GM11168 (cell line): ENCODE measurements around the gene ADAM10.

Experiments
- in situ Hi-C: fragments of 300-500 bp; cut with MboI; formaldehyde crosslinking; loops from one replicate; pipeline ENCODE4 v1.12.0; 2022; ENCODE audit warnings: low sequenced_read_pairs; ENCODE audit not compliant: unreplicated experiment

The ADAM10 gene

GRCh38 chr15:58724466-58724865, 25.0 kb downstream of the ADAM10 start:
- in situ Hi-C loops = no loop called here

- in situ Hi-C loops = no loop called here
Observed at GRCh38 chr15:58717357-58717756, 32.1 kb downstream of the ADAM10 start.

- in situ Hi-C loops = no loop called here
Observed at GRCh38 chr15:58716027-58716426, 33.5 kb downstream of the ADAM10 start.

- in situ Hi-C loops = no loop called here
Observed at GRCh38 chr15:58715266-58715917, 34.1 kb downstream of the ADAM10 start.

- in situ Hi-C loops = no loop called here
Observed at GRCh38 chr15:58710701-58711100, 38.8 kb downstream of the ADAM10 start.

GRCh38 chr15:58707397-58707796, 42.1 kb downstream of the ADAM10 start:
- in situ Hi-C loops = no loop called here

GRCh38 chr15:58705105-58705504, 44.4 kb downstream of the ADAM10 start:
- in situ Hi-C loops = no loop called here

- in situ Hi-C loops = no loop called here
Observed at GRCh38 chr15:58704155-58704865, 45.2 kb downstream of the ADAM10 start.

- in situ Hi-C loops = no loop called here
Observed at GRCh38 chr15:58703610-58704009, 45.9 kb downstream of the ADAM10 start.

GRCh38 chr15:58702233-58702632, 47.3 kb downstream of the ADAM10 start:
- in situ Hi-C loops = no loop called here

GRCh38 chr15:58701376-58701775, 48.1 kb downstream of the ADAM10 start:
- in situ Hi-C loops = no loop called here

- in situ Hi-C loops = no loop called here
Observed at GRCh38 chr15:58699769-58700168, 49.7 kb downstream of the ADAM10 start.

GRCh38 chr15:58698887-58699641, 50.4 kb downstream of the ADAM10 start:
- in situ Hi-C loops = no loop called here

- in situ Hi-C loops = no loop called here
Observed at GRCh38 chr15:58697220-58697619, 52.3 kb downstream of the ADAM10 start.

- in situ Hi-C loops = no loop called here
Observed at GRCh38 chr15:58696738-58697137, 52.8 kb downstream of the ADAM10 start.

GRCh38 chr15:58694641-58695398, 54.7 kb downstream of the ADAM10 start:
- in situ Hi-C loops = no loop called here

- in situ Hi-C loops = no loop called here
Observed at GRCh38 chr15:58690703-58691102, 58.8 kb downstream of the ADAM10 start.

GRCh38 chr15:58689646-58690045, 59.9 kb downstream of the ADAM10 start:
- in situ Hi-C loops = no loop called here

- in situ Hi-C loops = no loop called here
Observed at GRCh38 chr15:58686286-58686685, 63.2 kb downstream of the ADAM10 start.

- in situ Hi-C loops = no loop called here
Observed at GRCh38 chr15:58684751-58685150, 64.8 kb downstream of the ADAM10 start.
